Panc1 (cell line): ENCODE results near the gene ADGRB3. TPM values are rescaled to one million over a fixed set of nuclear protein-coding genes. Genes with fewer than 3 reads are reported as not detected.

ENCODE experiments used
- ATAC-seq: fragments of 200-7000 bp; cut with Tn5 transposase; 2 replicates; pipeline ENCODE4 v1.9.1; 2020; ENCODE audit warnings: mild to moderate bottlenecking, moderate library complexity
- BruUV-seq: library from RNA; stranded (reverse); fragments of 400-500 nt; replicated peaks from 2 replicates; lab custom pipeline; 2021; lab: Mats Ljungman, UMichigan
- CTCF ChIA-PET: fragments of 300-600 bp; sonication (Branson Sonifier 250); formaldehyde crosslinking; loops from one replicate; lab custom pipeline; 2022; ENCODE audit warnings: antibody characterized with exemption; lab: Charles Lee
- POLR2A ChIA-PET: fragments of 300-600 bp; sonication (Branson Sonifier 250); formaldehyde crosslinking; loops from one replicate; lab custom pipeline; 2022; ENCODE audit warnings: antibody characterized with exemption; lab: Charles Lee
- DNase-seq: peaks from one replicate; pipeline ENCODE4 v3.0.0-alpha.2; 2010; ENCODE audit warnings: low read depth, low spot score
- H3K27ac ChIP-seq: 2 replicates; pipeline ENCODE4 v1.5.1; 2011; ENCODE audit warnings: mild to moderate bottlenecking, low read length, inconsistent platforms
- H3K27me3 ChIP-seq: fragments of 200-500 bp; sonication (Bioruptor generic); 2 replicates; pipeline ENCODE4 v1.6.0; 2014; ENCODE audit warnings: low read length, inconsistent platforms; ENCODE audit not compliant: control insufficient read depth, insufficient read depth
- H3K36me3 ChIP-seq: fragments of 200-500 bp; sonication (Bioruptor generic); 2 replicates; pipeline ENCODE4 v1.5.1; 2014; ENCODE audit warnings: inconsistent platforms, mild to moderate bottlenecking, low read length, moderate library complexity; ENCODE audit not compliant: control insufficient read depth, insufficient read depth
- H3K4me1 ChIP-seq: 2 replicates; pipeline ENCODE4 v1.5.1; 2011; ENCODE audit warnings: inconsistent platforms, mild to moderate bottlenecking, low read length, moderate library complexity; ENCODE audit not compliant: control insufficient read depth, insufficient read depth
- H3K4me3 ChIP-seq, 2 experiments: 2 replicates each; pipeline ENCODE4 v1.5.1; 2011 to 2012; ENCODE audit warnings: low read depth in 2 of 2, low read length in 2 of 2, mild to moderate bottlenecking in 2 of 2, inconsistent platforms in 1 of 2, moderate library complexity in 1 of 2
- H3K9me3 ChIP-seq: fragments of 200-500 bp; sonication (Bioruptor generic); 2 replicates; pipeline ENCODE4 v1.5.1; 2014; ENCODE audit warnings: low read depth, mild to moderate bottlenecking, inconsistent platforms, low read length, moderate library complexity; ENCODE audit not compliant: control insufficient read depth, insufficient read depth
- POLR2AphosphoS5 ChIP-seq: IDR thresholded peaks from 2 replicates; pipeline ENCODE4 v1.6.1; 2012; ENCODE audit warnings: mild to moderate bottlenecking, low read depth, low read length, moderate library complexity
- SIN3A ChIP-seq: IDR thresholded peaks from 2 replicates; pipeline ENCODE4 v1.6.1; 2012; ENCODE audit warnings: low read depth, mild to moderate bottlenecking, low read length, moderate library complexity, borderline replicate concordance; ENCODE audit not compliant: insufficient read depth
- TCF7L2 ChIP-seq: IDR thresholded peaks from 2 replicates; pipeline ENCODE4 v1.6.1; 2011; ENCODE audit warnings: mild to moderate bottlenecking, low read depth, low read length, inconsistent platforms
- in situ Hi-C: cut with HindIII; loops from 2 replicates; pipeline ENCODE4 v1.10.0; 2016; ENCODE audit warnings: low sequenced_read_pairs, low pct_unique_long_range_greater_than_20kb
- intact Hi-C: fragments of 100-400 bp; cut with micrococcal nuclease; formaldehyde crosslinking; loops from one replicate; pipeline ENCODE4 v1.10.0; 2022; ENCODE audit not compliant: unreplicated experiment
- total RNA-seq: library from RNA; stranded (reverse); gene quantifications from one replicate; pipeline ENCODE4 v1.2.1, GENCODE V29; 2021; ENCODE audit not compliant: unreplicated experiment
- TF ChIP-seq, protein P1 (sequence below): fragments of 450-650 bp; IDR thresholded peaks from 2 replicates; pipeline ENCODE4 v1.5.1; 2017; ENCODE audit warnings: mild to moderate bottlenecking
- TF ChIP-seq, protein P2 (sequence below), 2 experiments: IDR thresholded peaks; 2 replicates each; pipeline ENCODE4 v1.6.1; 2011 to 2012; ENCODE audit warnings: low read depth in 2 of 2, control low read depth in 1 of 2, low read length in 1 of 2, mild to moderate bottlenecking in 1 of 2, moderate library complexity in 1 of 2; ENCODE audit not compliant: insufficient read depth in 1 of 2

ADGRB3 gene
- total RNA-seq, 1 experiment from 2014 or later: 0.10 TPM

DNA sequence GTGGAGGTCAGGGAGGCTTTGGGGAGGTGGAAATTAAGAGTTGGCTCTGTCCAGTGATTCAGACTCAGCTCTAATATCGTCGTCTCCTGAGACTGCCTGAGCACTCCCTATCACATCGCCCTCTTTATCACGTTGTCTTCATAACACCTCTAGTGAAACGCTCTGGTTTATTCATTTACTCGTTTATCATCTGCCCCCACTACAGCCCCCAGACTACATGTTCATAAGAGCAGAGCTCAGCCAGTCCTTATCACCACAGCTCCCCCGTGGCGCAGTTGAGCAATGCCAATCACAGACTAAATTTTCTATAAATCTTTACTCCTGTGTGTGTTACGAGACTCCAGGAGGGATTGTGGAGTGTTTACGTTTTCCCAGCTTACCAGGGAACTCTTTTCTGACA lies 316.2 kb downstream of the ADGRB3 start:
- Histone ChIP-seq H3K36me3 (no peaks in the 10 kb centered on the region), H3K27ac (no peak overlapping the region), H3K4me3 (no peak overlapping the region), H3K27me3 (no peaks in the 10 kb centered on the region), H3K9me3 (no peaks in the 10 kb centered on the region), H3K4me1 (no peaks in the 10 kb centered on the region)
- TF ChIP-seq, protein P1, sequence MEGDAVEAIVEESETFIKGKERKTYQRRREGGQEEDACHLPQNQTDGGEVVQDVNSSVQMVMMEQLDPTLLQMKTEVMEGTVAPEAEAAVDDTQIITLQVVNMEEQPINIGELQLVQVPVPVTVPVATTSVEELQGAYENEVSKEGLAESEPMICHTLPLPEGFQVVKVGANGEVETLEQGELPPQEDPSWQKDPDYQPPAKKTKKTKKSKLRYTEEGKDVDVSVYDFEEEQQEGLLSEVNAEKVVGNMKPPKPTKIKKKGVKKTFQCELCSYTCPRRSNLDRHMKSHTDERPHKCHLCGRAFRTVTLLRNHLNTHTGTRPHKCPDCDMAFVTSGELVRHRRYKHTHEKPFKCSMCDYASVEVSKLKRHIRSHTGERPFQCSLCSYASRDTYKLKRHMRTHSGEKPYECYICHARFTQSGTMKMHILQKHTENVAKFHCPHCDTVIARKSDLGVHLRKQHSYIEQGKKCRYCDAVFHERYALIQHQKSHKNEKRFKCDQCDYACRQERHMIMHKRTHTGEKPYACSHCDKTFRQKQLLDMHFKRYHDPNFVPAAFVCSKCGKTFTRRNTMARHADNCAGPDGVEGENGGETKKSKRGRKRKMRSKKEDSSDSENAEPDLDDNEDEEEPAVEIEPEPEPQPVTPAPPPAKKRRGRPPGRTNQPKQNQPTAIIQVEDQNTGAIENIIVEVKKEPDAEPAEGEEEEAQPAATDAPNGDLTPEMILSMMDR: peak; percentile 24; the same call in 1 of the 2 replicates
- no peak for TF ChIP-seq TCF7L2
- BruUV-seq: no TSS peak
- POLR2A ChIA-PET: no interaction called here
- CTCF ChIA-PET: no interaction called here
- in situ Hi-C loops: no loop called here
- ATAC-seq (0 out of 2 replicates have a peak, but pooled peaks have one; percentile 45), DNase-seq (no peak)
- intact Hi-C loops: no loop called here

DNA sequence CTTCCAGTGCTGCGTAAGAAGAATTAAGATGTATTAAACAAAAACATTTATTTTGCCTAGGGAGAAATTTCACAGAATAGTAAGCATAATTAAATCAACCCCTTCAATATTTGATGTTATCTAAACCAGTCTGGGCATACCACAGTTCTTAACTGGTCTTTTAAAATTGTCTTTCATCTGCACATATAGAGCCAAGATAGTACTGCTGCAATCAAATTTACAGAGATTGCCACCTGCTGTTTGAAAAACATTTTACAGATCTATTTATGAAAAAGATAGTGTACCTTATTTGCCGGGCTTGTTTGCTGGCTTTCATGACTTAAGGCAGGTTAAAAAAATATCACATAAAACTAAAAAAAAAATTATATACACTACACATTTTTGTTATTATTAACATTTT lies 323.2 kb downstream of the ADGRB3 start:
- TF ChIP-seq SIN3A (no peak), TCF7L2 (no peak), POLR2AphosphoS5 (no peak)
- TF ChIP-seq, protein P1: peak; percentile 39; the same call in 1 of the 2 replicates
- TF ChIP-seq, protein P2, sequence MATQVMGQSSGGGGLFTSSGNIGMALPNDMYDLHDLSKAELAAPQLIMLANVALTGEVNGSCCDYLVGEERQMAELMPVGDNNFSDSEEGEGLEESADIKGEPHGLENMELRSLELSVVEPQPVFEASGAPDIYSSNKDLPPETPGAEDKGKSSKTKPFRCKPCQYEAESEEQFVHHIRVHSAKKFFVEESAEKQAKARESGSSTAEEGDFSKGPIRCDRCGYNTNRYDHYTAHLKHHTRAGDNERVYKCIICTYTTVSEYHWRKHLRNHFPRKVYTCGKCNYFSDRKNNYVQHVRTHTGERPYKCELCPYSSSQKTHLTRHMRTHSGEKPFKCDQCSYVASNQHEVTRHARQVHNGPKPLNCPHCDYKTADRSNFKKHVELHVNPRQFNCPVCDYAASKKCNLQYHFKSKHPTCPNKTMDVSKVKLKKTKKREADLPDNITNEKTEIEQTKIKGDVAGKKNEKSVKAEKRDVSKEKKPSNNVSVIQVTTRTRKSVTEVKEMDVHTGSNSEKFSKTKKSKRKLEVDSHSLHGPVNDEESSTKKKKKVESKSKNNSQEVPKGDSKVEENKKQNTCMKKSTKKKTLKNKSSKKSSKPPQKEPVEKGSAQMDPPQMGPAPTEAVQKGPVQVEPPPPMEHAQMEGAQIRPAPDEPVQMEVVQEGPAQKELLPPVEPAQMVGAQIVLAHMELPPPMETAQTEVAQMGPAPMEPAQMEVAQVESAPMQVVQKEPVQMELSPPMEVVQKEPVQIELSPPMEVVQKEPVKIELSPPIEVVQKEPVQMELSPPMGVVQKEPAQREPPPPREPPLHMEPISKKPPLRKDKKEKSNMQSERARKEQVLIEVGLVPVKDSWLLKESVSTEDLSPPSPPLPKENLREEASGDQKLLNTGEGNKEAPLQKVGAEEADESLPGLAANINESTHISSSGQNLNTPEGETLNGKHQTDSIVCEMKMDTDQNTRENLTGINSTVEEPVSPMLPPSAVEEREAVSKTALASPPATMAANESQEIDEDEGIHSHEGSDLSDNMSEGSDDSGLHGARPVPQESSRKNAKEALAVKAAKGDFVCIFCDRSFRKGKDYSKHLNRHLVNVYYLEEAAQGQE (IDR thresholded peaks at IDR 0.05; ENCODE audit: insufficient read depth in 1 of 2, low read depth in 2 of 2, low read length in 1 of 2): no peak
- ATAC-seq (no peak), DNase-seq (no peak)
- H3K27ac ChIP-seq: no peak overlapping the region
- H3K27me3 ChIP-seq: no peaks in the 10 kb centered on the region
- in situ Hi-C loops: no loop called here
- no peaks in the 10 kb centered on the region for H3K36me3 ChIP-seq
- ChIA-PET POLR2A (no interaction called here), CTCF (interaction anchor here (0.9 kb wide), 1 partner anchor 10 kb away, joined by 3 read pairs; no protein-coding TSS in a partner anchor)
- H3K4me1 ChIP-seq: no peaks in the 10 kb centered on the region
- no TSS peak for BruUV-seq
- no peak overlapping the region for H3K4me3 ChIP-seq
- intact Hi-C loops: loop anchor here (5.0 kb wide), 1 partner anchor 321 kb away; the partner anchor contains the start of gene ADGRB3
- H3K9me3 ChIP-seq: no peaks in the 10 kb centered on the region
